ELF-1 (cell line): Measurements from ENCODE around the gene CRB1.
"Not testable (repeated sequence)": the region's sequence is repeated elsewhere in the genome, so short reads cannot be mapped to it uniquely, and the experiment has no call there.

Source experiments
- DNase-seq: peaks from one replicate; pipeline ENCODE4 v3.0.0-alpha.2; 2016; ENCODE audit warnings: low read depth, low spot score

Gene CRB1

GRCh38 chr1:197463142-197463541, 195.1 kb downstream of the CRB1 start:
- no peak for DNase-seq

GRCh38 chr1:197464044-197464443, 196.0 kb downstream of the CRB1 start:
- DNase-seq: no peak

- DNase-seq: no peak
These were observed 197.7 kb downstream of the CRB1 start for GRCh38 chr1:197465528-197466327.

- no peak for DNase-seq
These were observed 198.8 kb downstream of the CRB1 start for GRCh38 chr1:197466813-197467212.

- DNase-seq: no peak
These were observed 199.8 kb downstream of the CRB1 start for GRCh38 chr1:197467881-197468280.

GRCh38 chr1:197468543-197469175, 200.6 kb downstream of the CRB1 start:
- no peak for DNase-seq

GRCh38 chr1:197469620-197470210, 201.7 kb downstream of the CRB1 start:
- no peak for DNase-seq

GRCh38 chr1:197470330-197470729, 202.3 kb downstream of the CRB1 start:
- no peak for DNase-seq

GRCh38 chr1:197471248-197471985, 203.4 kb downstream of the CRB1 start:
- peak; percentile 18 for DNase-seq

- DNase-seq: no peak
These were observed 204.1 kb downstream of the CRB1 start for GRCh38 chr1:197472141-197472540.

- DNase-seq: no peak
These were observed 212.4 kb downstream of the CRB1 start for GRCh38 chr1:197480446-197480845.

- DNase-seq: no peak
These were observed 213.0 kb downstream of the CRB1 start for GRCh38 chr1:197481101-197481500.

GRCh38 chr1:197485790-197486189, 217.7 kb downstream of the CRB1 start:
- DNase-seq: peak; percentile 76

- DNase-seq: no peak
These were observed 218.9 kb downstream of the CRB1 start for GRCh38 chr1:197486946-197487345.

- DNase-seq: not testable (repeated sequence)
These were observed 223.5 kb downstream of the CRB1 start for GRCh38 chr1:197491505-197491904.

- no peak for DNase-seq
These were observed 228.7 kb downstream of the CRB1 start for GRCh38 chr1:197496722-197497121.

GRCh38 chr1:197510691-197511378, 242.8 kb downstream of the CRB1 start:
- no peak for DNase-seq

GRCh38 chr1:197515421-197515820, 247.4 kb downstream of the CRB1 start:
- DNase-seq: no peak

- DNase-seq: no peak
These were observed 251.8 kb downstream of the CRB1 start for GRCh38 chr1:197519741-197520334.

GRCh38 chr1:197521118-197521739, 253.2 kb downstream of the CRB1 start:
- DNase-seq: no peak
